GM19438 (cell line): ENCODE data around the gene SPACDR.
"Not testable (repeated sequence)": the region's sequence is repeated elsewhere in the genome, so short reads cannot be mapped to it uniquely, and the experiment has no call there.

ENCODE experiments used
- ATAC-seq: cut with Tn5 transposase; IDR thresholded peaks from one replicate; pipeline ENCODE4 v1.9.1; 2021; ENCODE audit warnings: low read depth; ENCODE audit not compliant: unreplicated experiment

SPACDR gene, protein sequence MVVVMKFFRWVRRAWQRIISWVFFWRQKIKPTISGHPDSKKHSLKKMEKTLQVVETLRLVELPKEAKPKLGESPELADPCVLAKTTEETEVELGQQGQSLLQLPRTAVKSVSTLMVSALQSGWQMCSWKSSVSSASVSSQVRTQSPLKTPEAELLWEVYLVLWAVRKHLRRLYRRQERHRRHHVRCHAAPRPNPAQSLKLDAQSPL

DNA sequence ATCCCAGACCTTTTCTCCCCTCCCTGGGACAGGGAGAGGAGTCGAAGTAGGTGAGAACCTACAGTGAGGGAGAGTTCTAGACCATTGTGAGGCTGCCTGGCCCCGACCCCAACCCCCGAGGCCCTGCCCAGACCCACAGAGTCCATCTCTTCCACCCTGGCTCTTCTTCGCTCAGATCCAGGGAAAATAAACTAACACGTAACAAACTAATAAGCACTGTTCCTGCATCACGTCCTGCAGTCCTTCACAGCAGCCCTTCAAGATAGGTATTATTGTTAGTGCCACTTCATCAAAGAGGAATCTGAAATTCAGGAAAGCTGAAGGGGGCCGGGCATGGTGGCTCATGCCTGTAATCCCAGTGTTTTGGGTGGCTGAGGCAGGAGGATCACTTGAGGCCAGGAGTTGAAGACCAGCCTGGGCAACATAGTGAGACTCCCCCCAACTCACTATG lies at the start of gene SPACDR:
TSS of gene SPACDR (minus strand) at position 51 of the 451 bp plus-strand sequence. CDS start 235 bp downstream, outside the sequence.
- ATAC-seq: no peak

DNA sequence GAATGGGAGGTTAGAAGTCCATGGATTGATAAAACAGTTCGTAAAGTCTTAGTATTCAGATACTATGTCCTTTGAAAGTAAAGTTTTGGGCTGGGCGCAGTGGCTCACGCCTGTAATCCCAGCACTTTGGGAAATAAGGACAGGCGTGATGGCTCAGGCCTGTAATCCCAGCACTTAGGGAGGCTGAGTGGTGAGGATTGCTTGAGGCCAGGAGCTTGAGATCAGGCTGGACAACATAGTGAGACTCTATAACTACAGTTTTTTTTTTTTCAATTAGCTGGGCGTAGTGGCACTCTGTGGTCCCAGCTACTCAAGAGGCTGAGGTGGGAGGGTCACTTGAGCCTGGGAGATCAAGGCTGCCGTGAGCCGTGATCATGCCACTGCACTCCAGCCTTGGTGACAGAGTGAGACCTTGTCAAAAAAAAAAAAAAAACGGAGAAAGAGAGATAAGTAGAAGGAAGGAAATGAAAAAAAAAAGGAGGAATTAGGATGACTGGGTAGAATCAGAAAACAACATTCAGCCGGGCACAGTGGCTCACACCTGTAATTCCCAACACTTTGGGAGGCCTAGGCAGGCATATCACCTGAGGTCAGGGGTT lies 49.3 kb upstream of the SPACDR start:
- no peak for ATAC-seq

DNA sequence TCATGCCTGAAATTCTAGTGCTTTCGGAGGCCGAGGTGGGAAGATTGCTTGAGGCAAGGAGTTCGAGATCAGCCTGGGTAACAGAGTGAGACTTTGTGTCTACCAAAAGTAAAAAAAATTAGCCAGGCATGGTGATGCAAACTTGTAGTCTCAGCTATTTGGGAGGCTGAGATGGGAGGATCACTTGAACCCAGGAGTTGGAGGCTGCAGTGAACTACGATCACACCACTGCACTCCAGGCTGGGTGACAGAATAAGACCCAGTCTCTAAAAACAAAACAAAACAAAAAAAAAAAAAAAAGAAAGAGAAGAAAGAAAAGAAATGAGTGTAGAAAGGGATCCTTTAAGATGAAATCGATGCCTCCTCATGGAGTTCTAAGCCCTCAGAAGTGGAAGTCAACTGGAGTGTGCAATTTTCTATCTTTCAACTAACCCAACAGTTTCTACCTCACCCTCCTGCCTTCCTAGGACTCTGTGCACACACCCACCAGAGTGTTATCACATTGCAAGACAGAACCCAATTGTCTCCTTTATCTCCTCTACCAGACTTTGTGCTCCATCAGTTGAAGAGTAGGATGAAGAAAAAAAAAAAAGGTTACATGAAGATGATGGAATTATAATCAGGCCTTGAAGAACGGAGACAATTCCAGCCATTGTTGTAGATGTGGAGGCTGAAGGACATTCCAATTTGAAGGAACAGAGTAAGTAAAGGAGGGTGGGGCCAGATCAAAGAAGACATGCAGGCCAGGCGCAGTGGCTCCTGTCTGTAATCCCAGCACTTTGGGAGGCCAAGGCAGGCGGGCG lies 46.6 kb upstream of the SPACDR start:
- ATAC-seq: no peak

DNA sequence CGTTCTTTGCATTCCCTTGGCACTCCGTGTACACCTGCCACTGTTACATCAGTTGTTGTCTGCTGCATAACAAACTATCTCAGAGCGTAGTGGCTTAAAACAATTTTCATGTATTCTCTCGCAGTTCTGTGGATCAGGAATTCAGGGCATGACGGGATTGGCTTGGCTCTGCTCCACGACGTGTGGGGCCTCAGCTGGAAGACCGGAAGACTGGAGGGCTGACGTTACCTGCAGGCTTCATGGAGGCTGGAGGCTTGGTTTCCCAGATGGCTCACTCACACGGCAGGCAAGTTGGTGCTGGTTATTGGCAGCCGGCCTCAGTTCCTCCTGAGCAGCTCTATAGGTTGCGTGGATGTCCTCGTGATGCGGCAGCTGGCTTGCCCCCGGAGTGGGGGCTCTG lies 45.2 kb upstream of the SPACDR start:
- ATAC-seq: no peak

DNA sequence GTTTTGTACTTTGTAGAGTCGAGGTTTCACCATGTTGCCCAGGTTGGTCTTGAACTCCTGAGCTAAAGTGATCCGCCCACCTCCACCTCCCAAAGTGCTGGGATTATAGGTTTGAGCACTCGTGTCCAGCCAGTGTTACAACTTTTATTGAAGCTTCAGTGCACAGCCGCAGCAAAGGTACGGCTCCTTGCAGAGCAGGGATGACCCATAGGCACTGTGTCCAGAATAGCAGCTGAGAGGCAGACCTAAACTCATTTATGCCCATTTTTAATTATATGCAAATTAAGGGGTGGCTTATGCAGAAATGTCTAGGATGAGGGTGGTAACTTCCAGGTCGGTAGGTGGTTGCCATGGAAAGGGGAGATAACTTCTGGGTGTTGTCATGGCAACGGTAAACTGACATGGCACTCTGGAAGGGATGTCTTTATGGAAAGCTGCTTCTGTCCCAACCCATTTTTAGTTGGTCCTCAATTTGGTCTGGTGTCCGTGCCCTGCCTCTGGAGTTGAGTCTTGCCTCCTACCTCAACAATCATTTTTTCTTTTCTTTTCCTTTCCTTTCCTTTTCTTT lies 42.4 kb upstream of the SPACDR start:
- no peak for ATAC-seq

DNA sequence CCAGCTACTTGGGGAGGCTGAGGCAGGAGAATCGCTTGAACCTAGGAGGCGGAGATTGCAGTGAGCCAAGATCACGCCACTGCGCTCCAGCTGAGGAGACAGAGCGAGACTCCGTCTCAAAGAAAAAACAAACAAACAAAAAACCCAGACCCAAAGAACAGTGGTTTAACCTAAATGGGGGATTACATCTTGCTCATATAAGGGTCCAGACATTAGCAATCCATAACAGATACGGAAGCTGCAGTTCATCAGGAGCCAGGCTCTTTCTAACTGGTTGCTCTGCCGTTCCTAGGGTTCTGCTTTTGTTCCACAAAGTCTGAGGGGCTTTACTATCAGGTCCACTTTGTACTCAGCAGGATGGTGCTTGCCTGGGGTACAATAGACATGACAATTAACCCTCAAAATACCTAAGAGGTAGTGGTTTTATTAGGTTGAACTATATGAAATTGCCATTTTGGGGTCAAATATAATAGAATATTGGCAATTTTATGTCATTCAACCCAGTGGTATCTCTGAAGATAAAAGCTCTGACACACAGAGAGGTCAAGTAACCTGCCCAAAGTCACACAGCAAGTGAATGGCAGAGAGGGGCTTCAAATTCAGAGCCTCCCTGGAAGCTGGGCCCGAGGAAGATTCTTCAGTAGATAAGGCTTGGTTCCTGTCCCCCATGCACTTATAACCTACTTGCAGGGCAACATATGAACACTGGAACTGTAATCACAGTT lies 41.0 kb upstream of the SPACDR start:
- no peak for ATAC-seq

DNA sequence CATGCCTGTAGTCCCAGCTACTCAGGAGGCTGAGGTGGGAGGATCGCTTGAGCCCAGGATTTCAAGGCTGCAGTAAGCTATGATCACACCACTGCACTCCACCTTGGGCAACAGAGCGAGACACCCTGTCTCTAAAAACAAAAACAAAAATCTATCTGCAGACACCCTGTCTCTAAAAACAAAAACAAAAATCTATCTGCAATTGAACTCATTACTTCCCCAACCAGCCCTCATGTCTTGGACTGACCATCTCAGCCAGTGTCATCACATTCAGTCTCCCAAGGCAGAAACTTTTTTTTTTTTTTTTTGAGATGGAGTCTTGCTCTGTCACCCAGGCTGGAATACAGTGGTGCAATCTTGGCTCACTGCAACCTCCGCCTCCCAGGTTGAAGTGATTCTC lies 40.0 kb upstream of the SPACDR start:
- ATAC-seq: not testable (repeated sequence)

DNA sequence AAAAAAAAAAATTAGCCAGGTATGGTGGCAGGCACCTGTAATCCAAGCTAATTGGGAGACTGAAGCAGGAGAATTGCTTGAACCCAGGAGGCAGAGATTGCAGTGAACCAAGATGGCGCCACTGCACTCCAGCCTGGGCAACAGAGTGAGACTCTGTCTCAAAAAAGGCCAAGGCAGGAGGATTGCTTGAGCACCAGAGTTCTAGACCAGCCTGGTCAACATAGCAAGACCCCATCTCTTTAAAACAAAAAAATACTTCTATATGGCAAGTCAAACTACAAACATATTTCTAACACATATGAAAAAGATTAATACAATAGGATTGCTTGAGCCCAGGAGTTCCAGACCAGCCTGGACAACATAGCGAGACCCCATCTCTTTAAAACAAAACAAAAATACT lies 36.7 kb upstream of the SPACDR start:
- ATAC-seq: not testable (repeated sequence)

DNA sequence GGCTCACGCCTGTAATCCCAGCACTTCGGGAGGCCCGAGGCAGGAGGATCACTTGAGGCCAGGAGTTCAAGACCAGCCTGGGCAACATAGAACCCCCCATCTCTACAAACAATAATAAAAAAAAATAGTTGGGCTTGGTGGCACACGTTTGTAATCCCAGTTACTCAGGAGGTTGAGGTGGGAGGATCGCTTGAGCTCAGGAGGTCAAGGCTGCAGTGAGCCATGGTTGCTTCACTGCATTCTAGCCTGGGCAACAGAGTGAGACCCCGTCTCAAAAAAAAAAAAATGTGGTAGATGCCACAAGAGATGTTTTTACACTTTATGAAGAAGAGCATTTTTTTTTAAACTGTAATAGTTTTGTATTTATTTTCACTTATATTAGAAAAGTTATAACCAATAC lies 32.4 kb upstream of the SPACDR start:
- ATAC-seq: no peak

DNA sequence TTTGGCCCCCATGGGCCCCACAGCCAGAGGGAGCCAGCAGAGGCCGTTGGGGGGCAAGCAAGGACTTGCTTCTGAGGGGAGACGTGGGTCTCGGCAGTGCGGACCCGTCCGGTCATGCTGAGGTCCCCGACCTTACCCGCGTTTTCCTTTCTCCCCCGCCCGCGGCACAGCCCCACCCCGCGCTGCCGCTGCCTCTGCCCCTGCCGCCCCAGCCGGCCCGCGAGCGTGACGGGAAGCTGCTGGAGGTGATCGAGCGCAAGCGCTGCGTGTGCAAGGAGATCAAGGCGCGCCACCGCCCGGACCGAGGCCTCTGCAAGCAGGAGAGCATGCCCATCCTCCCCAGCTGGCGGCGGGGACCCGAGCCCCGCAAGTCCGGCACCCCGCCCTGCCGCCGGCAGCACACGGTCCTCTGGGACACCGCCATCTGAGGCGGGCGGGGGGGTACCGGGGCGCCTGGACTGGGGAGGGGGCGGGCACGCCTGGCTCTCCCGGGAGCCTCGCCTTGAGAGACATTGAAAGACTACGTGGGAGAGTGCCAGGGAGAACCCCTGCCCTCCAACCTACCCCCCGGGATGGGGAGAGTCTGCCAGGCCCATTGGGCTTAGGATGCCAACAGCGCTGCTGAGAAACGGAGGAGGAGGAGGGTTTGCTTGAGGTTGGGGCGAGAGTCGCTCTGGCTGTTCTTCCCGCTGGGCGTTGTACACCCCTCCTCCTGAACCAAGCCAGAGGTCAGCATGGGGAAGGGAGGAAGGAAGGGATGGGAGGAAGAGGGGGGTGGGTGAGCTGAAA lies 29.6 kb upstream of the SPACDR start:
- ATAC-seq: no peak

DNA sequence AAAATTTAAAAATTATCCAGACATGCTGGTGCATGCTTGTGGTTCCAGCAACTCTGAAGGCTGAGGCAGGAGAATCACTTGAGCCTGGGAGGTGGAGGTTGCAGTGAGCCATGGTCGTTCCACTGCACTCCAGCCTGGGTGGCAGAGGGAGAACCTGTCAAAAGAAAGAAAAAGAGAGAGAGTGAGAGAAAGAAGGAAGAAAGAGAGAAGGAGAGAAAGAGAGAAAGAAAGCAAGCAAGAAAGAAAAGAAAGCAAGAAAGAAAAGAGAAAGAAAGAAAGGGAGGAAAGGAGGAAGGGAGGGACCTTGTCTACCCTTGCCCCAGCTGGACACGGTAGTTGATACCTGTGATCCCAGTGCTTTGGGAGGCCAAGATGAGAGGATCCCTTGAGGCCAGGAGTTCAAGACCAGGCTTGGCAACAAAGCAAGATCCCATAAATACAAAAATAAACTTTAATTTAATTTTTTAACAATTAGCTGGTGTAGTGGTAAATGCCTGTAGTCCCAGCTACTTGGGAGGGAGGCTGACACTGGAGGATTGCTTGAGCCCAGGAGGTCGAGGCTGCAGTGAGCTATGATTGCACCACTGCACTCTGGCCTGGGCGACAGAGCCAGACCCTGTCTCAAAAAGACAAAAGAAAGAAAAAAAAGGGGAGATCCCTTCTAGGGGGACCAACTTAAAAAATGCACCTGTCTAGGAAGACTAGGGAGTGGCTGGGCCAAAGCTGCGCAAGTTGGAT lies 28.8 kb upstream of the SPACDR start:
- no peak for ATAC-seq

DNA sequence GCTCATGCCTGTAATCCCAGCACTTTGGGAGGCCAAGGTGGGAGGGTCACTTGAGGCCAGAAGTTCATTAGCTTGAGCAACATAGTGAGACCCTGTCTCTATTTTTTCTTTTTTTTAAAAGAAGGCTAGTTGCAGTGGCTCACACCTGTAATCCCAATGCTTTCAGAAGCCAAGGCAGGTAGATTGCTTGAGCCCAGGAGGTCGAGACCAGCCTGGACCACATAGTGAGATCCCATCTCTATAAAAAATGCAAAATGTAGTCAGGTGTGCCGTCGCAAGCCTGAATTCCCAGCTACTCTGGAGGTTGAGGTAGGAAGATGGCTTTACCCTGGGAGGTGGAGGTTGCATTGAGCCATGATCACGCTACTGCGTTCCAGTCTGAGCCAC lies 27.1 kb upstream of the SPACDR start:
- no peak for ATAC-seq

DNA sequence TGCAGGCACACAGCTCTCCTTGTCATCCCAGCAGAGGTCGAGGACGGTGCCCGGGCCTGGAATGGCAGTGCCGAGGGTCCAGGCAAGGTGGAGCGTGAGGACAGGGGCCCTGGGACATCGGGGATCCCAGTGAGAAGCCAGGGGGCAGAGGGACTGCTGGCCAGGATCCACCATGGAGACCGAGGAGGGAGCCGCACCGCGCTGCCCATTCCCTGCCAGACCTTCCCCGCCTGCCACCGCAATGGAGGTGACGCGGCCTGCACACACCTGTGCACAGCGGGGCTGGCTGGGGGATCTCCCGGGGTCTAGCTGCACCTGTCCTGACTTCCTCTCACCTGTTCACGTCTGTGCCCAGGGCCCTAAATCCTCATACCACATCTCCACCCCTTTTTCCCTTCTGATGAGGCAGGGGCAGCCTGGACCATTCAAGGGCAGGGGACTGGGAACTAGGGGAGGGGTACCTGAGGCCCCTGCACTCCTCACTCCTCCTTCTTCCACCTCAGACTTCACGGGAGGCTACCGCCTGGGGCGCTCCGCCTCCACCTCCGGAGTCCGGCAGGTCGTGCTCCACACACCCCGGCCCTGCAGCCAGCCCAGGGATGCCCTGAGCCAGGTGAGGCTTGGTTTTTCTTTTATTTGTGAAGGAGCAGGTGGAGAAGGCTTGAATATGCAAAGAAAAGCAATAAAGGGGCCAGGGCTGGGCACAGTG lies 26.6 kb upstream of the SPACDR start:
- ATAC-seq: no peak

DNA sequence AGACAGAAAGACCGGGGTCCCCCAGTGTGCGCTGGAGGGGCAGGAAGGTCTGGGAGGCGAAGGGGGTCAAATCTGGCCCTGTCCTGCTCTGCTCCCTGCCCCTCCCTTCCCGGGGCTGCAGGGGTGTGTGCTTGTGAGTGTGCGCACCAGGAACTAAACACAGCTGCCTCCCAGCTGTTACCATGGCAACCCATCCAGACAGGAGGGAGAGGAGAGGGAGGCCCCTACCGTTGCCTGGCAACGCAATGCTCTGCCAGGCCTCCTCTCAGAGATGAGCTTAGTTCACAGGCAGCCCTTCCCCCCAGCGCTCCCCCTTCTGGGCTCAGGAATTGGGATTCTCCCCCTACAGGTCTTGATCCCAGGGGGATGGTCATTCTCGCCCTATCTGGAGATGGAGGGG lies 25.8 kb upstream of the SPACDR start:
- no peak for ATAC-seq

DNA sequence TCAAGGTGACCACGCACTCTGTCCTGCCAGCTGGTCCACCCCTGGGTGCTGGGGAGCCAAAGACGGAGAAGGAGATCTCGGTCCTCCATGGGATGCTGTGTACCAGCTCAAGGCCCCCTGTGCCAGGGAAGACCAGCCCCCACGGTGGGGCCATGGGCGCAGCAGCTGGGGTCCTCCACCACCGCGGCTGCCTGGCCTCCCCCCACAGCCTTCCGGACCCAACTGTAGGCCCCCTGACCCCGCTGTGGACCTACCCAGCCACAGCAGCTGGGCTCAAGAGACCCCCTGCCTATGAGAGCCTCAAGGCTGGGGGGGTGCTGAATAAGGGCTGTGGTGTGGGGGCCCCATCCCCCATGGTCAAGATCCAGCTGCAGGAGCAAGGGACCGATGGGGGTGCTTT lies 25.1 kb upstream of the SPACDR start:
- no peak for ATAC-seq

DNA sequence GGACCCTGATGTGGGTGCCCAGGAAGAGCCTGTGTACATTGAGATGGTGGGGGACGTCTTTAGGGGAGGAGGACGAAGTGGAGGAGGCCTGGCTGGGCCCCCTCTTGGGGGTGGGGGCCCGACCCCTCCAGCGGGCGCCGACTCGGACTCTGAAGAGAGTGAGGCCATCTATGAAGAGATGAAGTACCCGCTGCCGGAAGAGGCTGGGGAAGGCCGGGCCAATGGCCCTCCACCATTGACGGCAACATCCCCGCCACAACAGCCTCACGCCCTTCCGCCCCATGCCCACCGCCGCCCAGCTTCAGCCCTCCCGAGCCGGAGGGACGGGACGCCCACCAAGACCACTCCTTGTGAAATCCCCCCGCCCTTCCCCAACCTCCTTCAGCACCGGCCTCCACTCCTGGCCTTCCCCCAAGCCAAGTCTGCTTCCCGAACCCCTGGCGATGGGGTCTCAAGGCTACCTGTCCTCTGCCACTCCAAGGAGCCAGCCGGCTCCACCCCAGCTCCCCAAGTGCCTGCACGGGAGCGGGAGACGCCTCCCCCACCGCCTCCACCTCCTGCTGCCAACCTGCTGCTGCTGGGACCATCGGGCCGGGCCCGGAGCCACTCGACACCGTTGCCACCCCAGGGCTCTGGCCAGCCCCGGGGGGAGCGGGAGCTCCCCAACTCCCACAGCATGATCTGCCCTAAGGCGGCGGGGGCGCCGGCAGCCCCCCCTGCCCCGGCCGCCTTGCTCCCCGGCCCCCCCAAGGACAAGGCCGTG lies 24.5 kb upstream of the SPACDR start:
- ATAC-seq: no peak

DNA sequence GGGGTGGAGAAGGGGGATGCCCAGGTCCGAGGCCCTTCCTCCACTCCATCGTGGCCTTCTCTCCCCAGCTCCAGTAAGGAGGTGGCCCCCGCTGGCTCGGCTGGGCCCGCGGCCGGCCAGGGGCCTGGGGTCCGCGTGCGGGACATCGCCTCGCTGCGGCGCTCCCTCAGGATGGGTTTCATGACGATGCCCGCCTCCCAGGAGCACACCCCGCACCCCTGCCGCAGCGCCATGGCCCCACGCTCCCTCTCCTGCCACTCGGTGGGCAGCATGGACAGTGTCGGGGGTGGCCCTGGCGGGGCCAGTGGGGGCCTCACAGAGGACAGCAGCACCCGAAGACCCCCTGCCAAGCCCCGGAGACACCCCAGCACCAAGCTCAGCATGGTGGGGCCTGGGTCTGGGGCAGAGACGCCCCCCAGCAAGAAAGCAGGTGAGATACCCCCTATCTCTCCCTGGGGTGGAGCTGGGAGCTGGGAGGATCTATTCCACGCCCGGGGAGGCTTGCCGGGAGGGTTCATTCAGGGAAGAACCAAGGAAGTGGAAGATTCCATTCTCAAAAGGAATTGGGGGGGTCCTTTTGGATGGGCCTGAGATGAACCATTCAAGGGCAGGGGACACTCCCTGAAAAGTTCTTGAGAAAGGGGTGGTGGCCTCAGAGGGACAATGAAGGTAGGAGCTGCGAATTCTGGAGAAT lies 22.8 kb upstream of the SPACDR start:
- no peak for ATAC-seq
